ENCODE measurements around the gene SPRR2E.
"Not testable (repeated sequence)": the region's sequence is repeated elsewhere in the genome, so short reads cannot be mapped to it uniquely, and the experiment has no call there.

- not testable (repeated sequence) for TF ChIP-seq POLR2AphosphoS5 (IDR thresholded peaks at IDR 0.05; ENCODE audit: borderline replicate concordance, low read depth, low read length); EZH2 (IDR thresholded peaks at IDR 0.05)
These were observed 38.2 kb downstream of the SPRR2E start for GRCh38 chr1:153056111-153056510.
